Gastroesophageal sphincter (tissue), 3 donors: ENCODE data around the gene STPG2.

ENCODE experiments used
- CTCF ChIP-seq, 4 experiments: fragments of 200-600 bp in 2 of 4; fragments of 450-650 bp in 2 of 4; sonication (generic) in 1 of 4; IDR thresholded peaks; one replicate each; pipeline ENCODE4 v1.5.1; 2017 to 2019; ENCODE audit warnings: antibody characterized with exemption in 4 of 4, mild to moderate bottlenecking in 2 of 4, moderate library complexity in 2 of 4
- POLR2A ChIP-seq, 2 donors: fragments of 450-650 bp; IDR thresholded peaks; one replicate each; pipeline ENCODE4 v1.6.1; 2017; ENCODE audit warnings: antibody characterized with exemption in 2 of 2, mild to moderate bottlenecking in 2 of 2, moderate library complexity in 1 of 2
- POLR2AphosphoS5 ChIP-seq: sonication (generic); formaldehyde crosslinking; IDR thresholded peaks from one replicate; pipeline ENCODE4 v1.6.1; 2017; ENCODE audit warnings: antibody characterized with exemption

- TF ChIP-seq POLR2AphosphoS5 (no peak), CTCF (IDR thresholded peaks at IDR 0.05) (no peak), POLR2A (IDR thresholded peaks at IDR 0.05) (no peak)
Observed at GRCh38 chr4:97917115-97917514, 226.2 kb downstream of the STPG2 start.
